Mesenteric fat pad (tissue), 1 donor: ENCODE results near the gene PRKG2. TPM values are rescaled to one million over a fixed set of nuclear protein-coding genes. Genes with fewer than 3 reads are reported as not detected.

Experiments used
- DNase-seq: peaks from one replicate; pipeline ENCODE4 v3.0.0-alpha.2; 2020; ENCODE audit warnings: low spot score
- total RNA-seq: library from RNA; stranded (reverse); fragmentation: NEBNext Ultra II Directional; extraction: Animal tissue kit (Norgen Biotek cat#: 25700); gene quantifications from one replicate; pipeline ENCODE4 v1.2.1, GENCODE V29; 2021
- donor health status: DM: yes; HTN: yes; CAD: no.

Gene PRKG2
- total RNA-seq, 1 donor from 2014 or later, result 0.19 TPM

DNA sequence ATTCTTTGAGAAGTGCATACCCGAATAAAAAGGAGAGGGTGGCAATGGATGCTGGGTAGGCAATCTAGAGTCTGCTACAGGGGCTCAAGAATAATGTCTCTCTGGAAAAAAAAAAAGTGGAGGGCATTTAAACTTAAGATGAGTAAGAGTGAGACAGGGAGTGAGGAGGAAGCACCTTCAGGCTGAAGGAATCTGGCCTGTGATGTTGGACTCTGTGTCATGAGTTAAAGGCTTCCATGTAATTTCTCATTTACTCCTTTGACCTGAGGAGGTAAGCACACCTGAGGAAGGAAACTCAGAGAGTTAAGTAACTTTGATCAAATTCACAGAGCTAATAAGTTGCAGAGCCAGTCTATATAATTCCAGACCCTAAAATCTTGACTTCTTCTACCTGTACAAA is 3.2 kb upstream of the PRKG2 start:
- DNase-seq, result no peak

DNA sequence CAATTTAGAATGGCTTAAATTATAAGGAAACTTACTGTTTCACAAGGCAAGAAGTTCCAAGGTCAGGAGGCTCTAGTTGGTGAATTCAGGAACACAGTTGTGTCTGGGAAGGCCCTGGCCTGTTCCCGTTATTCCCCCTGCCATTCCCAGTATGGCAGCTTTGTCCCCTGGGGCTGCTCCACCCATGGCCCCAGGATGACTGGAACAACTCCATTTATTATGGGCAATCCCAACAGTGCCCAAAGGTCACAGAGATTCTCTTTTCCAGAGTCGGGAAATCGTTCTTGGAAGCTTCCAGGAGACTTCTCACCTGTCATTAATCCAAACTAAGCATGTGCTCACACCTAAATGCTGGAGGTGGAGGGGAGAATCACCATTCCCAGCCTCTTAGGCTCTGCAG is 2.8 kb upstream of the PRKG2 start:
- no peak for DNase-seq

DNA sequence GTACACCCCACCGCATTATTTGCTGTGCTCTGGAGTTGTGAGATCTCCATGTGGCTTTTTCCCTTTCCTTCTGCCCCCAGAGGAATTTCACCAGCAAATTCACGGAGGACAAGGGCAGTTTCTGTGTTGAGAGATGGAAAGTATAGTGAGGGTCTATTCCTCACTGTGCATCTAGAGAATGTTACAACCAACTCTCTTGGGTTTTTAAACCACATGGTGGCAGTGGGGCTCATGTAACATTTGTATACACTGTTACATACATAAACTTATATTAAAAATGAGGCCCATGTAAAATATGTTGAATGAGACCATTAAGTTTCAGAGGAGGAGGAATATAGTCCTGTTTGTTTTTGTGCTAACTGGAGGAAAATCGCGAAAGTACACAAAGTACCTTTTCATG is 909 bp upstream of the PRKG2 start:
- no peak for DNase-seq

DNA sequence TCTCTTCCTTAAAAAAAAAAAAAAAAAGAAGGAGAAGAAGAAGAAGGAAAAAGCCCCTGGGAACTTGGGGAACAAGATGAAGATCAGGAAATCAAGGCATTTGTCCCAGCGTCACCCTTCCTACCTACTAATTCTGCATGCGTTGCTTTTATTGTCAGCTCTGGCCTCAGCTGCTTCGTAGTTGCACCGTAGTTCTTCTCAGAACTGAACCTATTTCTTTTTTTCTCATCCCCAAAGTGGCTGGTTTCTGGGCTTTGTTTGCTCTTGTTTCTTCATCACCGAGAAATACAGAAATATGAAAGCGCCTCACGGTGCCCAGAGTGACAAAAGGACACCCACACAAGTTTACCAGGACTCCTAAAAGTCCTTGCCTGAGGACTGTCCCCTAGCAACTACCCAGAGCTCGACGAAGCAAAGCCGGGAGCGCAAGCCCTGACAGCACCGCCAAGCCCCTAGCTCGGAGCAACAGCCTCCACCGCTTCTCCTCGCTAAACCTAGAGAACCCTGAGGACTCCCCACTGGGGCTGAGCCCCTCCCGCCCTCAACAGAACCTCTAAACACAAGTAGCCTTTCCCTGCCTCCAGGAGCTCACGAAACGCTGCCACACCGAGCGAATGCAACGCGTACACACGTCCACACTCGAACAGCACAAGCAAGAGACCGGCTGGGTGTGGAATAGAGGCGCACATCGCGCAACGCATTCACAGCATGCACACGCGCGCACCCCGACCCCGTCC is 710 bp downstream of the PRKG2 start:
- no peak for DNase-seq

DNA sequence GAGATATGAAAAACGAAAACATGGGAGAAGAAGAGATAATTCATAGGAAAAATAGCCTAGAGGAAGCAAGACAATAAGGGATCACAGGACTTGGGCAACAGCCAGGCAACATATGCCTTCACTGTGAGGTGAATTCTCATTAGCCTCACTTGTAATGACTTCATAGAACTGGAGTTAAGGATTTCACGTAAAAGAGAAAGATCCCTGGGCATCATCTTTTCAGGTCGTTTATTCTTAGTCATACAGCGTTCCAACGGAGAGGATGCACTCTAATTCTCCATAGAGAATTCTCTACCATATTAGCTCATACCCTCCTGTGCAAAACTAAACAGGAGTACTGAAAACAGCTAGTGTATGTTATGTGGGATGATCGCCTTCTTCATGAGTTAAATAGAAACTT is 1.4 kb downstream of the PRKG2 start:
- DNase-seq, result no peak

DNA sequence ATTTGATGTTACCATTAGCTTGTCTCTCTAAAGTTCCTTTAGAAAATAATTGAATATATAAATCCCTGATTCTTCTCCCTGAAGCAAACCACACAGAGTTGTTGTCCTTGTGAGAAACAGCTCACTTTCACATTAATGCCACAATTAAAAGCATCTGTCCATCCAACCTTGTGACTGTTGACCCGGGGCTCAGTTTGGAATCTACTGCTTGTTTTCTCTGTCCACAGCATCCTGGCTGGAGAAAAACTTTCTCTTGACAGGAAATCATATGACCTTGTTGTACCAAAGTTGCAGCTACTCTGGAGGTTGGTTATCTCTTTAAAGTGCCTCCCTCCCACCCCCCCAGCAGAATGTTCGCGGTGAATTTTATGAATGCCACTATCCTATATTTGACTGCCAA is 3.1 kb downstream of the PRKG2 start:
- DNase-seq, result no peak

DNA sequence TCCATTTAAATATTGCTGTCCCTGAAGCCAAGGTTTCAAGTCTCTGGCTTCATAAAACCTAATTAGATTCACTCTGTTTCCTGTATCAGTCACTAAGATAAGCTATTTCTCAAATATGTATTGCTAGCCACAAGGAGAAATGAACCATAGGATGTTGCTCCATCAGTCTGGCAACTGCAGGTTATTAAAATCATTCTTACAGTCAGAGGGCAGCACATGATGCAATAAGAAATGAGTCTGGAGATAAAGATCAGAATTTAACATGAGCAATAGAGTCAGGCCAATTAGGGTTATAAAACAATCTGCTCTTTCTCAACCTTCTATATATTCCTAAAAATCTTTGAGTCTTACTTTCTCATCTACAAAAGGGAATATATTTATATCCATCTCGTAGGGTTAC is 7.2 kb downstream of the PRKG2 start:
- DNase-seq, result no peak

DNA sequence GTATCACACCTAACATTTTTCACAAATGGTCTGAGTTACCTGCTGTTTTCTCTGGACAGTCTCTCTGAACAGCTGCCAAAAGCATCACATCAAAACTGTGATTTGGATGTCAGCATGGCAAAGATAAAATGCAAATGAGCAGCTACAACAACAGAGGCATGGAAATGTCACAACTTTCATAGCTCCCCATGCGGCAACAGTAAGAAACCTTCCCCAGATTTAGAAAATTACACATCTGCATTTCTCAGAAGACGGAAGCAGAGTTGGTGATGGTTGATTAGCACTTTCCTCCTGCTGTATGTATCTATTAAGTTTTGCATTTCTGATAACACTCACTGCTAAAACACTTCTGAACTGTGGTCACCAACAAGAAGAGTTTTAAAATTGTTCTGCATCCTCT is 9.7 kb downstream of the PRKG2 start:
- no peak for DNase-seq

DNA sequence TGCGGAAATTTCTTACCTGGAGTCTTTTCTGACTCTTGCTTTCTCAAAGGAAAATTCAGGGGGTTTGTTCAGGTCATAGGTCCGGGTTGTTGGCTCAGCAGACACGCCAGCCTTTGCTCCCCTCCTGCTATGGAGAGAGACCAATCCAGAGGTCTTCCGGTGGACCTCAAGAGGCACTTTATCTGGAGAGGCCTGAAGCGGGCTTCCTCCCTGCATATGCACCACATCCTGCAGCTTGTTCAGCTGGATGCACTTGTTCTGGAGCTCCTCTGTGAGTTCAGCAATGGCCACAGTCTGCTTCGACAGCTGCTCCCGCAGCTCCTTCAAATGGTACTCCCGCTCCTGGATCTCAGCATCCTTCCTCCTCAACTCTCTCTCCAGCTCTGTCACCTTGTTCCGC is 10.5 kb downstream of the PRKG2 start:
- DNase-seq, result no peak

DNA sequence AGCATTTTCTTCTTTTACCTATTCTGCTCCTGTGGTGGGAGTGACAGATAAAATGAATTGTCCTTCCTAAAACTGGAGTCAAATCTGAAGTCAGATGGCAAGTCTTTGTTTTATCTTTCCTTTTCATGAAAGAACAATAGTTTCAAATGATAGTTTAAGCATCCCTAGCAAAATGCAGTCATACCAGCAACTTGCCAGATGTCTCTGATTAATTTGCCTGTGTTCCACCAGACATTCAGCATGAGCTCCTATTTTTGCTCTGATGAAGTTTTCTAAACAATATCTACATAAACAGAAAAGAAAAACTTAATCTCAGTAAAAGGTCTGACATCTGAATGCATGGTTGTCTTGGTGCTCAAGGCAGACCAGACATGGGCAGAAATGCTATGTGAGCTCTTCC is 15.2 kb downstream of the PRKG2 start:
- DNase-seq, result no peak

DNA sequence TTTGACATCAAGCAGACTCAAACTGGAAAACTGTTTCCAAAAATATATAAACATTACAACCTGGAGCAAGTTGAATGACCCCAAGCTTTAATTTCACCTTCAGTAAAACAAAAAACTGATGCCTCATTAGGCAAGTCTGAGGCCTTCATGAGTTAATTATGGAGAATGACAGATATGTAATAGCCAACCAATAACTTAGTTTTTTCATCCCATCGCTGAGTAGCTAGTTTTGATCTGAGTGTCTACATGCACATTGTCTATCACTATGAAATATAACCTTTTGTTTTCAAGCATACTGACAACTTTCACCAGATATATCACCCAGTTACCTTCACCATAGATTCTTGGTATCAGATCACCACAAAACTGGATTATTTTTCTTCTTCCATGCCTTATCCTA is 16.4 kb downstream of the PRKG2 start:
- no peak for DNase-seq

DNA sequence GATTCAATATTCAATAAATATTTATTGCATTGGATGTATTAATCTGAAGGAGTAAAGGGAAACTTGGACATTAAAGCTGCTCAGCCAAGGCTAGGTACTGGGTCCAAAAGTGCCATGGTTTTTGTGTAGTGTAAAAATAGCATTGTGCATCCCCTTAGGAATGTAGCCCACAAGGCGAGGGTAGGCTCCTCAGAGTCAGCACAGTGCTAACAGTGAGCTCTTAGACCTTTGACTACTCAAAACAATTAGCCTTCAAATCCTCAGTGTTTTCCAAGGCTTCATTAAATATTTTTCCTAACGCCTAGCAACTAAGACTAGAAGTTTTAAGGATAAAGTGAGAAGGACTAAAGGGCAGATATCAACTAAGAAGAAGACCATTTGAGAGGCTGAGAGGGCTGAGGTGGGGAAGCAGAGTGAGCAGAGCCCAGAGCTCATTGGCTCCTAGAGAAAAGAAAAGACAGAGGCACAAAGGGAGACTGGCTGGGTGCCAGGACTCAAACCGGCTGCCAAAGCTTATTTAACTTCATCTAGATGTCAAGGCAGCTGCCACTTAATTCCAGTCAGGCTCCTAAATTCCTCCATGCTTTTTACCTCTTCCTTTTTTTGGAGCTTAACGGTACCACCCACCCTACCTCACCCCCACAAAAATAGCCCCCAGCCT is 17.0 kb downstream of the PRKG2 start:
- DNase-seq, result no peak

DNA sequence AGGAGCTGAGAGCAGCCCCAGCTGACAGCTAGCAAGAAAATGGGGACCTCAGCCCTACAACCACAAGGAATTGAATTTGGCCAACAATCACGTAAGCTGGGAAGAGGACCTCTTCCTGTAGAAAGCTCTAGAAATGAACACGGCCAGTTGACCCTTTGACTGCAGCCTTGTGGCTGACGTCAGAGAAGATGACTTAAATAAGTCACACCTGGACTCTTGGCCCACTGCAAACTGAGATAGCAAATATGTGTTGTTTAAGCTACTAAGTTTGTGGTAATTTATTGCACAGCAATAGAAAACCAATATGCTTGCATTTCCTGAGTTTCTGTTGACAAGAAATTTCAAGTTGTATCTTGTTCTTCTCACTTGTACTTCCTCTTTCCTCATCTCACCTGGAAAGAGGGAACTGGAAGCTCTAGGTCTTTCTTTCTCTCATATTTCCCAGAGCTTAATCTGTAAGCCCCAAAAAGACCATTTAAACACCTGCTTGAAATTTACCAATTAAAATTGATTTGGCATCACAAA is 18.8 kb downstream of the PRKG2 start:
- no peak for DNase-seq

DNA sequence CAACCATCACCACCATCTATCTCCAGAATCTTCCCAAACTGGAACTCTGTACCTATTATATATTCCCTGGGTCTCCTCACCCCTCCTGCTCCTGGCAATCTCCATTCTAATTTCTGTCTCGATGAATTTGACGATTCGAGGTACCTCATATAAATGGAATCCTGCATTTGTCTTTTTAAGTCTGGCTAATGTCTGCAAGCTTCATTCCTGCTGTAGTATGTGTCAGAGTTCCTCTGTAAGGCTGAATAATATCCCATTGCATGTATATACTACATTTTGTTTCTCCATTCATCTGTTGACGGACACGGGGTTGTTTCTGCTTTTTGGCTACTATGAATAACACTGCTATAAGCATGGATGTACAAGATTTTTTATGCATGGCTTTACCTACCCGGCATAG is 19.5 kb downstream of the PRKG2 start:
- DNase-seq, result no peak

DNA sequence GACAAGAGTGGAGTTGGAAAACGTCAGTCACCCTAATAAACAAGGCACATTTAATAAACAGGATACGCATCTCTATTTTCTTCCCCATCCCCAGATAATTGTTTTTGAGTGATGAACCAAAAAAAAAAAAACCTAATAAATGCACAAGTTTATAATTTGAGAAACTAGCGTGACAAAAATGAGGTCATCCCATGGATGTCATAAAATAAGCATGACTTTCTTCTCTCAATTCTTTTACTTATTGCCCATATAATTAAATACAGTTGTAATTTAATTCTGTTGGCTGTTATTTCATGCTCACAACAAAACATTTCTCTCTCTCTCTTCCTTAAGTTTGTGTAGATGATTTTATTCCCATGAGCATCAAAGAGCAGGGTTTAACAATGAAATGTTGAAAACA is 20.7 kb downstream of the PRKG2 start:
- no peak for DNase-seq

DNA sequence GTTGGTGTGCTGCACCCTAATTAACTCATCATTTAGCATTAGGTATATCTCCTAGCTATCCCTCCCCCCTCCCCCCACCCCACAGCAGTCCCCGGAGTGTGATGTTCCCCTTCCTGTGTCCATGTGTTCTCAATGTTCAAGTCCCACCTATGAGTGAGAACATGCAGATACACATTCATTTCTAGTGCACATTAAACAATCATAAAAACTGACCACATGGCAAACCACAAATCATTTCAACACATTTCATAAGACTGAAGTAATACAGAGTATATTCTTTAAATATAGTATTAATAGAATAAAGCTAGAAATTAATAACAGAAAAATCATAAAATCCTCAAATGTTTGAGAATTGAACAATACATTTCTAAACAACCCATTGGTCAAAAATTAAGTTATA is 34.1 kb downstream of the PRKG2 start:
- no peak for DNase-seq

DNA sequence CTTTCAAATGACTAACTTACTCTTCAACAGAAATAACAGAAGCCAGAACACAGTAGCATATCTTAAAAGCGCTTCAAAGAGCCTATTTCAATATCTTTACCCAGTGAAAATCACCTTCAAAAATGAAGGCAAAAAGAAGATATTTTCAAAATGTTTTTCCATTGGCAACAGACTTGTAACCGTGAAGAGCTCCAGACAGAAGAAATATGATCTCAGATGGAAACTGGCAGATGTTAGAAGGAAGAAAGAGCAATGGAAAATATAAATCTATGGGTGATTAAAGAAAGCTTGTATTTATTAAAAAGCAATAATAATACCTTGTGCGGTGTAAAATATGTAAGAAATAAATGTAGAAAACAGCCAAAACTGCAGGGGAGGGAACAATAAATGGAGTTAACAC is 35.7 kb downstream of the PRKG2 start:
- DNase-seq, result no peak

DNA sequence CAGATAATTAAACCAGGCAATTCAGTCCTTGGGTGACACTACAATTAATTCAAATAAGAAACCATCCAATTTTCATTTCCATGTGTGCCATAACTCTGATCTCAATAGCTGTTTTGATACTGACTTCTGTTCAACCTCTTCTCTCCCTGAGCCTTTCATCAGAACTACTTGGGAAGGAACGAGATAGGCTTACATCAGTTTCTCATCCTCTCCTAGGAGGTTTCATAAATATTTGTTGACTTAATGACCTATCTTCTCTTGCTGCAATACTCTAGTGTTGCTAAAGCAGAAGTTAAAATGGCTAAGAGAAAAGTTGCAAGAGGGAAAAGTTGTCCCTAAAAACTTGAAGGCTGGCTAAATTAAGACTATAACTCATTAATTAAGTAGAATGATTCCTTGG is 41.8 kb downstream of the PRKG2 start:
- no peak for DNase-seq

DNA sequence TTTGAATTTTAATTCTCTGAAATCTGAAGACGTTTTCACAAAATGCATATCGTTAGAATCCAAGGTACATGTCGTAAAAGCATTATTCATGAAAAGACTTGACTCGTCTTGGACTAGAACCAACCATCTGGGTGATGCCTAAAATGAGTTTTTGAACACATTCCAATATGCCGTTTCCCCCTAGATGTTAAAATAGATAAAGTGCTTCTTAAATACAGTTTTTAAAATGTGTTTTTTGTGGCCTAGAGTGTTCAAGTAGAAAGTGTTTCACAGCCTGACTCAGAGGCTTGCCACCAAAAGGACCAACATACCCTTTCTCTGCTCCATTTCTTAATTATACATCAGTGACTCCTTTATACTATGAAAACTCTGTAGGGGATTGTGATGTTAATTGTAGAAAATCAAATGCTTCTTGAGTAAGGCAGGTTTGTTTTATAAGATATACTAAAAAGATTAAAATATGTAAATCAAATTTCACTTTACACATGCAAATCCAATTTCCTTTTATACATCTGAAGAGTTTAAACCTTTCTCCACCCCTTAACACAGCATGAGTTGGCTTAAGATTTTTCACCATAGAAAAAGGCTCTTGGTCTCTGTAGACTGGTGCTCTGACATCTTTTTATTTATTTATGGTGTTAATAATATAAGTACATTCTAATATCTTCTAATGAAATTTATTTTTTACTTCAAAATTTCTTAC is 48.4 kb downstream of the PRKG2 start:
- DNase-seq, result no peak

DNA sequence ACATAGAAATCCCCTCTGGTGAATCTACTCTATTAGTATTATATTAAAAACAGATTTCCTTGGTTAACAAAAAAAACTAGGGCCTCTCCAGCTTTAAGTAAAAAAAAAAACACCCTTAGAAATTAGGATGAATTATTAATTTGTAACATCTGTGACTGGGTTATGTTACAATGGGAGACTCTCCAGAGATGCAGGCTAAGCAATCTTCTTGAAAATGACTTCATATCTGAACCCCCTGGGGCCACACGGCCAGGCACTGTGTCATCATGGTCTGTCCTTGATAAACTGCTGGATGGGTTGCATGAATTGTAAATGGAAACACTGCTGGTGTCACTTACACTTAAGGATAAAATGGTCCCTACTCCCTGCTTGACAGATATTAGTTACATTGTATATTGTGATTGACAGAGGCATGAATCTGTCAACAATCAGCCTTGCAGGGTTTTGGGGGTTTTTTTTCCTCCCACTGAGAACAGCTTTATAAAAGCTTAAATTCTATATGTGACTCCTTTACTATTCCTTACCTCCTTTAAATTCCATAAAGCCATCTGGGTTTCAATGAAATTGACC is 49.1 kb downstream of the PRKG2 start:
- no peak for DNase-seq

DNA sequence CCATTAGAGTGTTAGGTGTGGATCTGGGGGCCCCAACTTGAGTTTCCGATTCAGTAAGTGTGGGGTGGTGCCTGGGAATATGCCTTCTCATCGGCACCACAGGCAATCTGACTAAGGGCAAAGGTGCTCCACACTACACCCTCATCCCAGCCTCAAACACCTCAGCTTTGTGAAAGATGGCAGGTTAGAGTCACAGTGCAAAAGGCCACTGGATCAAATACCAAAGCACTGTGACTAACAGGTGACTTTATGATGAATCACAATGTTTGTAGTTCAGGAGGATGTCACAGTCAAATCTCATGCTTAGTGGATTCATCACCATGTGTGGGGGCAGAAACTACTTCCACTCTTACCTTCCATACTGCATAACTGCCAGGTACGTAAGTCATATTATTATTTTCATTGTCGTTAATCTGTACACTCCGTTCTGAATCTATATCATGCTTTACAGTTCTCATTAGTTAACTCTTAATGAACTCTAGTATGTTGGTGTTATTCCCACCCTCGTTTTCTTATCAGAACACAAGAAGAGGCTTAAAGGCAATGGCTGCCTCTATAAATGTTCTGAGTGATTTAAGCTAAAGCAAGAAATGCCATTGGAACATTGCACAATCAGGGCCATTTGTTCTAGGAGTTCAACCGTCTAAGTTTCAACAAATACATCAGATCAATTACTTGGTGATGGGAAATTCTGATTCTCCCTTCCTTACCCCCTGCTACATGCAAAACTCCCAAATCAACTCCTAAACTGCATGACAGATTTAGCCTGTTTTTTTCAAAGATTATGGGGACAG is 50.2 kb downstream of the PRKG2 start:
- no peak for DNase-seq
